ENCODE data around the gene CAPN13.

CAPN13 gene

GRCh38 chr2:30807249-30807648 is at the start of gene CAPN13:
CAPN13 (minus strand) TSS chr2:30807446; CDS start chr2:30787325, 20,121 bp downstream.
- H2AFZ ChIP-seq (ENCODE audit: low read depth, low read length): no peak within 1 kb of the TSS
- H3K9me3 ChIP-seq (ENCODE audit: insufficient read depth, low read length): no peaks in the 10 kb centered on the region
- H3K4me3 ChIP-seq (ENCODE audit: low read length): no peak within 1 kb of the TSS
- no peak within 1 kb of the TSS for H3K4me2 ChIP-seq (ENCODE audit: low read length)
- H3K4me1 ChIP-seq (ENCODE audit: low read length): peaks cover 4% of the 10 kb centered on the region; the same call in 1 of the 2 replicates
- no peak within 1 kb of the TSS for H3K9ac ChIP-seq (ENCODE audit: low read length)
- H3K79me2 ChIP-seq (ENCODE audit: low read length): no peaks in the 10 kb centered on the region
- H3K36me3 ChIP-seq (replicated peaks; ENCODE audit: low read depth, low read length): no peaks in the 10 kb centered on the region
- no peaks in the 10 kb centered on the region for H4K20me1 ChIP-seq (ENCODE audit: insufficient read depth, low read length)
- H3K27me3 ChIP-seq (ENCODE audit: low read depth, low read length): 0 out of 2 replicates have a peak, but pooled peaks cover 5% of the 10 kb centered on the region
- H3K27ac ChIP-seq (ENCODE audit: low read length): no peak within 1 kb of the TSS
- no peak for TF ChIP-seq CTCF (IDR thresholded peaks at IDR 0.05; ENCODE audit: low read depth, low read length)
- TF ChIP-seq EZH2phosphoT487 (IDR thresholded peaks at IDR 0.05; ENCODE audit: low read depth): no peak

GRCh38 chr2:30847841-30848240 is 40.6 kb upstream of the CAPN13 start:
- Histone ChIP-seq H3K4me3 (ENCODE audit: low read length) (no peak overlapping the region), H3K9ac (ENCODE audit: low read length) (no peak overlapping the region)
- no peak for TF ChIP-seq EZH2phosphoT487 (IDR thresholded peaks at IDR 0.05; ENCODE audit: low read depth)
- TF ChIP-seq CTCF (IDR thresholded peaks at IDR 0.05; ENCODE audit: low read depth, low read length): no peak

GRCh38 chr2:30847329-30847728 is 40.1 kb upstream of the CAPN13 start:
- TF ChIP-seq CTCF (IDR thresholded peaks at IDR 0.05; ENCODE audit: low read depth, low read length) (no peak), EZH2phosphoT487 (IDR thresholded peaks at IDR 0.05; ENCODE audit: low read depth) (no peak)
- no peak overlapping the region for H3K4me2 ChIP-seq (ENCODE audit: low read length)
- no peaks in the 10 kb centered on the region for H3K79me2 ChIP-seq (ENCODE audit: low read length)
- H3K4me1 ChIP-seq (ENCODE audit: low read length): no peaks in the 10 kb centered on the region
- no peak overlapping the region for H3K9ac ChIP-seq (ENCODE audit: low read length)
- H3K4me3 ChIP-seq (ENCODE audit: low read length): no peak overlapping the region
- H2AFZ ChIP-seq (ENCODE audit: low read depth, low read length): no peak overlapping the region
- no peaks in the 10 kb centered on the region for H4K20me1 ChIP-seq (ENCODE audit: insufficient read depth, low read length)
- no peaks in the 10 kb centered on the region for H3K27me3 ChIP-seq (ENCODE audit: low read depth, low read length)
- 0 out of 2 replicates have a peak, but pooled peaks cover 8% of the 10 kb centered on the region for H3K9me3 ChIP-seq (ENCODE audit: insufficient read depth, low read length)
- H3K27ac ChIP-seq (ENCODE audit: low read length): no peak overlapping the region
- no peaks in the 10 kb centered on the region for H3K36me3 ChIP-seq (replicated peaks; ENCODE audit: low read depth, low read length)

More at GRCh38 chr2:30847841-30848240, 40.6 kb upstream of the CAPN13 start:
- no peak overlapping the region for H3K27ac ChIP-seq (ENCODE audit: low read length)
- no peak overlapping the region for H2AFZ ChIP-seq (ENCODE audit: low read depth, low read length)
- no peak overlapping the region for H3K4me2 ChIP-seq (ENCODE audit: low read length)
- no peaks in the 10 kb centered on the region for H3K27me3 ChIP-seq (ENCODE audit: low read depth, low read length)
- H3K9me3 ChIP-seq (ENCODE audit: insufficient read depth, low read length): 0 out of 2 replicates have a peak, but pooled peaks cover 8% of the 10 kb centered on the region
- no peaks in the 10 kb centered on the region for H3K4me1 ChIP-seq (ENCODE audit: low read length)
- H3K79me2 ChIP-seq (ENCODE audit: low read length): no peaks in the 10 kb centered on the region
- no peaks in the 10 kb centered on the region for H3K36me3 ChIP-seq (replicated peaks; ENCODE audit: low read depth, low read length)
- H4K20me1 ChIP-seq (ENCODE audit: insufficient read depth, low read length): no peaks in the 10 kb centered on the region

- no peak for TF ChIP-seq EZH2phosphoT487 (IDR thresholded peaks at IDR 0.05; ENCODE audit: low read depth)
- TF ChIP-seq CTCF (IDR thresholded peaks at IDR 0.05; ENCODE audit: low read depth, low read length): no peak
- Histone ChIP-seq H3K27me3 (ENCODE audit: low read depth, low read length) (no peaks in the 10 kb centered on the region), H2AFZ (ENCODE audit: low read depth, low read length) (no peak overlapping the region), H3K27ac (ENCODE audit: low read length) (no peak overlapping the region), H3K4me2 (ENCODE audit: low read length) (no peak overlapping the region), H3K36me3 (replicated peaks; ENCODE audit: low read depth, low read length) (no peaks in the 10 kb centered on the region), H3K4me1 (ENCODE audit: low read length) (no peaks in the 10 kb centered on the region), H3K79me2 (ENCODE audit: low read length) (no peaks in the 10 kb centered on the region), H3K9ac (ENCODE audit: low read length) (no peak overlapping the region), H3K9me3 (ENCODE audit: insufficient read depth, low read length) (no peaks in the 10 kb centered on the region), H3K4me3 (ENCODE audit: low read length) (no peak overlapping the region), H4K20me1 (ENCODE audit: insufficient read depth, low read length) (no peaks in the 10 kb centered on the region)
Measured at GRCh38 chr2:30828586-30828985, 21.3 kb upstream of the CAPN13 start.

Measured in OCI-LY3 (cell line).